ENCODE results near the gene RAI1. TPM values are rescaled to one million over a fixed set of nuclear protein-coding genes. Genes with fewer than 3 reads are reported as not detected.

The RAI1 gene
- total RNA-seq, 1 donor from 2014 or later: 24.7 TPM

DNA sequence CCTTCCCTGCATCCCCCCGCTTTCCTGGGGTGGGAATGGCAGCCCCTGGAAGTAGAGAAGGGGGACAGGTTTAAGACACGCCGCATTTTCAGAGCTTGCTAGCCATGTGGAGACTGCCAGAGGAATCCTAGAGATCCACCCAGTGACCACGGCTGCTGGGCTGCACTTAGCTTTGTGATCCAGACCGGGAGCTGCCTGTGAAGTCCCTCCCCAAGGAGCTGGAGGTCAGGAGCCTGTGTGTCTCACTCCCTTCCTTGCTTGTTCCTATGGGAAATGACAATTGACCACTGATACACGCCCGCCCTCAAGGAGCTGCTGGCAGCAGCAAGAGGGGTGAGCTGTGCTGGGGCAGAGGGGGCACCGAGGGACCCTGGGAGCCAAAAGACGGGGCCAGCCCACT, 81.9 kb downstream of the RAI1 start:
- Histone ChIP-seq H3K36me3 (no peaks in the 10 kb centered on the region), H3K27me3 (no peaks in the 10 kb centered on the region), H3K27ac (no peak overlapping the region), H3K9me3 (no peaks in the 10 kb centered on the region), H3K4me1 (no peaks in the 10 kb centered on the region), H3K4me3 (no peak overlapping the region)
- intact Hi-C loops (cut with DNase I): no loop called here
- no peak for DNase-seq (ENCODE audit: low spot score in 2 of 2)
- TF ChIP-seq, protein P1, sequence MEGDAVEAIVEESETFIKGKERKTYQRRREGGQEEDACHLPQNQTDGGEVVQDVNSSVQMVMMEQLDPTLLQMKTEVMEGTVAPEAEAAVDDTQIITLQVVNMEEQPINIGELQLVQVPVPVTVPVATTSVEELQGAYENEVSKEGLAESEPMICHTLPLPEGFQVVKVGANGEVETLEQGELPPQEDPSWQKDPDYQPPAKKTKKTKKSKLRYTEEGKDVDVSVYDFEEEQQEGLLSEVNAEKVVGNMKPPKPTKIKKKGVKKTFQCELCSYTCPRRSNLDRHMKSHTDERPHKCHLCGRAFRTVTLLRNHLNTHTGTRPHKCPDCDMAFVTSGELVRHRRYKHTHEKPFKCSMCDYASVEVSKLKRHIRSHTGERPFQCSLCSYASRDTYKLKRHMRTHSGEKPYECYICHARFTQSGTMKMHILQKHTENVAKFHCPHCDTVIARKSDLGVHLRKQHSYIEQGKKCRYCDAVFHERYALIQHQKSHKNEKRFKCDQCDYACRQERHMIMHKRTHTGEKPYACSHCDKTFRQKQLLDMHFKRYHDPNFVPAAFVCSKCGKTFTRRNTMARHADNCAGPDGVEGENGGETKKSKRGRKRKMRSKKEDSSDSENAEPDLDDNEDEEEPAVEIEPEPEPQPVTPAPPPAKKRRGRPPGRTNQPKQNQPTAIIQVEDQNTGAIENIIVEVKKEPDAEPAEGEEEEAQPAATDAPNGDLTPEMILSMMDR (IDR thresholded peaks at IDR 0.05): no peak

DNA sequence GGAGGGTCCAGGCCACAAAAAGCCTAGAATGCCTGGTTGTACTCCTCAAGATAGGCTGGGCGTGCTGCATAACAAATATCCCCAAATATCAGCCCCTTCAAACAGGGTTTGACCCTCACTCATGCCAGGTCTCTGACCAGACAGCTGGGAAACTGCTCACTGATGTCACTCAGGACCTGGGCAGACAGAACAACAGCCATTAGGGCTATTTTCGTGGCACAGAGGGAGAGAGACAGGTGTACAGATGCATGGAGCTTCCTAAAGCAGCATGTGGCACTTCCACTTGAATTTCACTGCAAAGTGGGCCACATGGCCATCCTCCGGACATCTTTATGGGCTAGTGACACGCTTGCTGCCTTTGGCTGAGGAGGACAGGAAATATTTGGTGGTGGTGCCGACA, 82.5 kb downstream of the RAI1 start:
- H3K27me3 ChIP-seq: no peaks in the 10 kb centered on the region
- no peak for DNase-seq (ENCODE audit: low spot score in 2 of 2)
- TF ChIP-seq, protein P1 (IDR thresholded peaks at IDR 0.05): no peak
- no peak overlapping the region for H3K27ac ChIP-seq
- no peaks in the 10 kb centered on the region for H3K9me3 ChIP-seq
- H3K36me3 ChIP-seq: no peaks in the 10 kb centered on the region
- no peak overlapping the region for H3K4me3 ChIP-seq
- intact Hi-C loops (cut with DNase I): no loop called here
- H3K4me1 ChIP-seq: no peaks in the 10 kb centered on the region

DNA sequence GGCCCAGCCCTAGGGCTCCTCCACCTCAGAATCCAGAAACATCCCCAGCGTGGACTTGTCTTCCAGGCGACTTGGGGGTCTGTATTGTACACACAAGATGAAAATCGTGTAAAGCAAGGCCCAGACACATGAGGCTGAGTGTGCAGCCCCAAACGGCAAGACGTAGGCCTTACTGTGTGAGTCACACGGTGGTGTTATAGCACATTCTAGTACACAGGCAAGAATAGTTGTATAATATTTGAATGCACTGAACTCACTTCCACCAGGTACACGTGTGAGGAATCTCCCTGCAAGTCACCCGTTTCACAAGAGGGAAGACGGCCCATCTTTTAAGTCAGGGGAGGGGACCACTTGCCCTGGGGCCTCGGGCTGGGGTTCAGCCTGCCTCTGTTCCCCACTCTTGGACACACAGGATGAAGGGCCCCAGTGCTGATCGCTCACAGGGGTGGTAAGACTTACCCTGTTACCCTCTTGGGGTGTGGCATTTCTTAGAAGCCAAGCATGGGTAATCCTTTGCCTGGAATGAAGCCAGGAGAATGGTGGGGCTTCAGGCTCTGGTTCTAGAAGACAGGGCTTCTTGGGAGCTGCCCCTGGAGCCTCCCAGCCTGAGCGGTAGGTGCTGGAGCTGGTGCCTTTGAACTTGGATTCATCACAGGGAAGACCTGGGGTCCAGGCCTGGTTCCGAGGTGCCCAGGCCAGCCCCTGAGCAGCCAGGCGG, 84.3 kb downstream of the RAI1 start:
- Histone ChIP-seq H3K27me3 (no peaks in the 10 kb centered on the region), H3K9me3 (no peaks in the 10 kb centered on the region), H3K27ac (no peak overlapping the region), H3K4me3 (no peak overlapping the region), H3K36me3 (no peaks in the 10 kb centered on the region), H3K4me1 (no peaks in the 10 kb centered on the region)
- TF ChIP-seq, protein P1 (IDR thresholded peaks at IDR 0.05): no peak
- DNase-seq (ENCODE audit: low spot score in 2 of 2): no peak
- intact Hi-C loops (cut with DNase I): no loop called here

DNA sequence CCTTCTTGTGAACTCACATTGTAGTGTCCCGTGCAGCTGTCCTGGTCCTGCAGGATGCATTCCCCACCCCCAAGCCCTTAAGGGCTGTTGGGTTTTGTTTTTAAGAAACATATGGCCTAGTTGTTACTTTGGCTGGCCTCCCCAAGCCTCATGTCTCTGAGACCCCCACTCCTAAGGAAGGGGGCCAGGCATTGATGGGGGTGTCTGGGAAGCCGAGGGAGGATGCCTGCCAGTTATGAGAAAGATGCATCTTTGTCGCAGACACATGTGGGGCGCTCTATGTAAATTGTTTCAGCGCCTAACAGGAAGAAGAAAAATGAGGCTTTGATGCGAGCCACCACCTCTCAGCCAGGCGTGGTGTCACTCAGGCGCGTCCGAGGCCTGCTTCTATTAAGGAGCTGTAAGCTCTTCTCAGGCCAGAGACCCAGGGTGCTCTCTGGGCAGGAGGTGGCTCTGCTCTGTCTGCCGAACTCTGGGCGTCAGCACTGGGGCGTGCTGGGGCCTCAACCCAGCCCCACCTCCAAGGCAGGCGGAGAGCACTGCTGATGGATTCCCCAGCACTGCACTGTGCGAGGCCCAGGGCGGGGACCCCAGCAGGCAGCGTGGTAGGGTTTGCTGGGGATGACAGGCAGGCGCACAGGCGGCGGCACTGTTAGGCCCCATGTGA, 85.0 kb downstream of the RAI1 start:
- intact Hi-C loops (cut with DNase I): no loop called here
- Histone ChIP-seq H3K9me3 (no peaks in the 10 kb centered on the region), H3K36me3 (no peaks in the 10 kb centered on the region), H3K27ac (no peak overlapping the region), H3K27me3 (no peaks in the 10 kb centered on the region), H3K4me1 (no peaks in the 10 kb centered on the region), H3K4me3 (no peak overlapping the region)
- no peak for DNase-seq (ENCODE audit: low spot score in 2 of 2)
- TF ChIP-seq, protein P1 (IDR thresholded peaks at IDR 0.05): no peak

DNA sequence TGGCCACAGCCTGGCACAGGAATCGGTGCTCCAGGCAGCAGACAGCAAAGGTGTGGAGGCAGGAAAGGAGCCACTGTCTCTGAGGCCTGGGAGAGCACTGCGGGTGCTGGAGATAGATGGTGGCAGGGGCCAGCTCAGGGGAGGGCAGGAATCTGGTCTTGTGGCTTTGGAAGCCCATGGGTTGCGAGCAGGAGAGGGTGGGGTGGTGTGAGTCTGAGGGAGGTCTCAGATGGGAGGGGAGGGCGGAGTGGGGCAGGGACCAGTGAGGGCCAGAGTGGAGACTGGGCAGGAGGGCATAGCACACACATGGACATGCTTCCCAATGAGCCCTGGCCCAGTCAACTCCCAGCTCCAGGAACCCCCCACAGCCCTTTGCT, 85.5 kb downstream of the RAI1 start:
- H3K4me1 ChIP-seq: no peaks in the 10 kb centered on the region
- intact Hi-C loops (cut with DNase I): no loop called here
- TF ChIP-seq, protein P1 (IDR thresholded peaks at IDR 0.05): no peak
- DNase-seq (ENCODE audit: low spot score in 2 of 2): no peak
- H3K4me3 ChIP-seq: no peak overlapping the region
- H3K27me3 ChIP-seq: no peaks in the 10 kb centered on the region
- no peaks in the 10 kb centered on the region for H3K9me3 ChIP-seq
- no peaks in the 10 kb centered on the region for H3K36me3 ChIP-seq
- H3K27ac ChIP-seq: no peak overlapping the region
